ENCODE results near the gene C11orf42. TPM values are rescaled to one million over a fixed set of nuclear protein-coding genes. Genes with fewer than 3 reads are reported as not detected.

C11orf42 gene
- total and polyA plus RNA-seq, 4 donors: not detected

- Histone ChIP-seq H3K36me3 (ENCODE audit: control insufficient read depth in 4 of 4, insufficient read depth in 3 of 4, low read depth in 1 of 4, low read length in 3 of 4) (peaks cover 19 to 94% (median 78%) of the 10 kb centered on the region in 4 donors), H3K4me3 (ENCODE audit: low read depth in 1 of 3, low read length in 3 of 3) (no peak overlapping the region), H3K9ac (ENCODE audit: low read depth in 1 of 2, low read length in 2 of 2) (no peak overlapping the region), H3K27ac (ENCODE audit: low read depth in 1 of 2, low read length in 2 of 2) (no peak overlapping the region), H3K9me3 (ENCODE audit: control insufficient read depth in 4 of 4, low read length in 3 of 4) (no peaks in the 10 kb centered on the region), H3K4me1 (ENCODE audit: control insufficient read depth in 4 of 4, insufficient read depth in 4 of 4, low read length in 3 of 4) (no peaks in the 10 kb centered on the region), H3K27me3 (ENCODE audit: control insufficient read depth in 4 of 4, insufficient read depth in 4 of 4, low read length in 3 of 4) (no peaks in the 10 kb centered on the region)
- TF ChIP-seq SP1 (IDR thresholded peaks at IDR 0.05) (no peak), NR2F2 (IDR thresholded peaks at IDR 0.05) (no peak), REST (IDR thresholded peaks at IDR 0.05) (no peak)
- WGBS: 96% methylated on average over 10 of the region's 10 CpGs
- no peak for DNase-seq (ENCODE audit: low spot score)
Observed at GRCh38 chr11:6214530-6214929, 9.2 kb downstream of the C11orf42 start.

- Histone ChIP-seq H3K27ac (ENCODE audit: low read depth in 1 of 2, low read length in 2 of 2) (no peak overlapping the region), H3K27me3 (ENCODE audit: control insufficient read depth in 4 of 4, insufficient read depth in 4 of 4, low read length in 3 of 4) (no peaks in the 10 kb centered on the region), H3K9ac (ENCODE audit: low read depth in 1 of 2, low read length in 2 of 2) (no peak overlapping the region), H3K4me3 (ENCODE audit: low read depth in 1 of 3, low read length in 3 of 3) (no peak overlapping the region), H3K4me1 (ENCODE audit: control insufficient read depth in 4 of 4, insufficient read depth in 4 of 4, low read length in 3 of 4) (no peaks in the 10 kb centered on the region), H3K36me3 (ENCODE audit: control insufficient read depth in 4 of 4, insufficient read depth in 3 of 4, low read depth in 1 of 4, low read length in 3 of 4) (peaks cover 10 to 93% (median 75%) of the 10 kb centered on the region in 4 donors), H3K9me3 (ENCODE audit: control insufficient read depth in 4 of 4, low read length in 3 of 4) (no peaks in the 10 kb centered on the region)
- 95% methylated on average over 4 of the region's 4 CpGs for WGBS
- no peak for DNase-seq (ENCODE audit: low spot score)
- no peak for TF ChIP-seq ATF3 (IDR thresholded peaks at IDR 0.05)
- TF ChIP-seq RXRA (IDR thresholded peaks at IDR 0.05): no peak
- no peak for TF ChIP-seq GABPA (IDR thresholded peaks at IDR 0.05 in 1 of 2, conservative IDR thresholded peaks at IDR 0.05 in 1 of 2)
- TF ChIP-seq HNF4A (conservative IDR thresholded peaks at IDR 0.05): no peak
- no peak for TF ChIP-seq MAX (IDR thresholded peaks at IDR 0.05)
- TF ChIP-seq FOXA1 (IDR thresholded peaks at IDR 0.05): no peak
- no peak for TF ChIP-seq JUND (IDR thresholded peaks at IDR 0.05)
- no peak for TF ChIP-seq HNF4G (IDR thresholded peaks at IDR 0.05)
- no peak for TF ChIP-seq RAD21 (IDR thresholded peaks at IDR 0.05)
- no peak for TF ChIP-seq SP1 (IDR thresholded peaks at IDR 0.05)
- TF ChIP-seq TAF1 (conservative IDR thresholded peaks at IDR 0.05): no peak
- TF ChIP-seq FOXA2 (IDR thresholded peaks at IDR 0.05): no peak
- no peak for TF ChIP-seq NR2F2 (IDR thresholded peaks at IDR 0.05)
- TF ChIP-seq REST (IDR thresholded peaks at IDR 0.05): no peak
- TF ChIP-seq CTCF (IDR thresholded peaks at IDR 0.05; ENCODE audit: low read depth, low read length, missing input control): no peak
- no peak for TF ChIP-seq ZBTB33 (IDR thresholded peaks at IDR 0.05)
- TF ChIP-seq EGR1 (IDR thresholded peaks at IDR 0.05; ENCODE audit: low read depth in 2 of 2): no peak
- TF ChIP-seq YY1 (IDR thresholded peaks at IDR 0.05): no peak
Observed at GRCh38 chr11:6216501-6216900, 11.1 kb downstream of the C11orf42 start.
